Vagina (tissue), 2 donors: ENCODE measurements around the gene ZNF280C. TPM values are rescaled to one million over a fixed set of nuclear protein-coding genes. Genes with fewer than 3 reads are reported as not detected.

Source experiments
- DNase-seq, 2 donors: peaks; one replicate each; pipeline ENCODE4 v3.0.0-alpha.2; 2017; ENCODE audit errors: extremely low spot score in 2 of 2
- H3K27ac ChIP-seq: fragments of 200-600 bp; sonication (generic); one replicate; pipeline ENCODE4 v1.5.1; 2019
- H3K27me3 ChIP-seq: fragments of 200-600 bp; sonication (generic); one replicate; pipeline ENCODE4 v1.5.1; 2019
- H3K36me3 ChIP-seq, 2 donors: fragments of 200-600 bp; sonication (generic); one replicate each; pipeline ENCODE4 v1.5.1; 2017 to 2019
- H3K4me1 ChIP-seq: fragments of 200-600 bp; sonication (generic); one replicate; pipeline ENCODE4 v1.5.1; 2019
- H3K4me3 ChIP-seq, 2 donors: fragments of 200-600 bp; sonication (generic); 1 replicate in 1 of 2; 2 replicates in 1 of 2; pipeline ENCODE4 v1.5.1; 2016 to 2019
- H3K9me3 ChIP-seq: fragments of 200-600 bp; sonication (generic); one replicate; pipeline ENCODE4 v1.5.1; 2019
- POLR2A ChIP-seq, 2 donors: fragments of 450-650 bp; IDR thresholded peaks; one replicate each; pipeline ENCODE4 v1.6.1; 2017; ENCODE audit warnings: antibody characterized with exemption in 2 of 2, mild to moderate bottlenecking in 2 of 2, moderate library complexity in 2 of 2
- POLR2AphosphoS5 ChIP-seq, 2 donors: sonication (generic); formaldehyde crosslinking; IDR thresholded peaks; one replicate each; pipeline ENCODE4 v1.9.0; 2017; ENCODE audit warnings: antibody characterized with exemption in 2 of 2, mild to moderate bottlenecking in 2 of 2, low read depth in 1 of 2; ENCODE audit not compliant: insufficient read depth in 1 of 2
- intact Hi-C: fragments of 100-400 bp; cut with DNase I; formaldehyde crosslinking; loops from one replicate; pipeline ENCODE4 v1.15.1; 2023
- total RNA-seq: library from RNA; depleted of rRNA; stranded (reverse); fragments of >200 nt; gene quantifications from one replicate; pipeline ENCODE4 v1.2.3, GENCODE V29; 2016
- TF ChIP-seq, protein P1 (sequence below), 3 experiments: fragments of 450-650 bp in 2 of 3; fragments of 200-600 bp in 1 of 3; sonication (generic) in 1 of 3; IDR thresholded peaks; one replicate each; pipeline ENCODE4 v1.5.1; 2017 to 2019; ENCODE audit warnings: antibody characterized with exemption in 3 of 3, mild to moderate bottlenecking in 2 of 3, moderate library complexity in 2 of 3

Gene ZNF280C
- total RNA-seq, 1 donor from 2014 or later = 4.2 TPM

DNA sequence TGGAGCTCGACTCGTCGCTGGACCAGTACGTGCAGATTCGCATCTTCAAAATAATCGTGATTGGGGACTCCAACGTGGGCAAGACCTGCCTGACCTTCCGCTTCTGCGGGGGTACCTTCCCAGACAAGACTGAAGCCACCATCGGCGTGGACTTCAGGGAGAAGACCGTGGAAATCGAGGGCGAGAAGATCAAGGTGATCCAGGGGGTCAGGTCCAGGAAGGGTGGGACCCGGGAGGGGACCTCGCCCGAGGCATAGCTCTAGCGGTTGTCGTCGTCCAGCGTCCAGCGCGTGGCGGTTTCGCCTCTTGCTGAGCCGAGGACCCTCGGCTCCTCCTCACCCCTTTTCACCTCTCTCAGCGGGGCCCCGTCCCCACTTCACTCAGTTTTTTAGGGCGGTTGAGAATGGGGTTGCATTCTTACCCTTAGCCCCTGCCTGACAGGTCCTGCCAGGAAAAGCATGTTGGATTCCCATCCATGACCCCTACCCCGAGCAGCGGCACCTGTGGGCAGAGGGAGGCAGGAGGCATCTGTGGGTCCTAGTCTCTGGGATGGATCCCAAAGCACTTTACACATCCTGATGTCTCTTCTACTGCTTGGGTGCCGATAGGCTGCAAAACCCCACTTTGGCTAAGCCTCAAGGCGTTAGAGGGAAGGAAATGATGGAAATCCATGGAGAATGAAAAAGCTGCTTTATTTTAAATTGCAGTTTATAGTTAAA lies 96.4 kb downstream of the ZNF280C start:
- intact Hi-C loops = loop anchor here (5.0 kb wide), 1 partner anchor 50 kb away; no protein-coding TSS in a partner anchor
- H3K4me1 ChIP-seq = peaks cover 19% of the 10 kb centered on the region
- TF ChIP-seq POLR2AphosphoS5 (IDR thresholded peaks at IDR 0.05; ENCODE audit: insufficient read depth in 1 of 2, low read depth in 1 of 2) = no peak
- TF ChIP-seq POLR2A (IDR thresholded peaks at IDR 0.05) = no peak
- TF ChIP-seq, protein P1, sequence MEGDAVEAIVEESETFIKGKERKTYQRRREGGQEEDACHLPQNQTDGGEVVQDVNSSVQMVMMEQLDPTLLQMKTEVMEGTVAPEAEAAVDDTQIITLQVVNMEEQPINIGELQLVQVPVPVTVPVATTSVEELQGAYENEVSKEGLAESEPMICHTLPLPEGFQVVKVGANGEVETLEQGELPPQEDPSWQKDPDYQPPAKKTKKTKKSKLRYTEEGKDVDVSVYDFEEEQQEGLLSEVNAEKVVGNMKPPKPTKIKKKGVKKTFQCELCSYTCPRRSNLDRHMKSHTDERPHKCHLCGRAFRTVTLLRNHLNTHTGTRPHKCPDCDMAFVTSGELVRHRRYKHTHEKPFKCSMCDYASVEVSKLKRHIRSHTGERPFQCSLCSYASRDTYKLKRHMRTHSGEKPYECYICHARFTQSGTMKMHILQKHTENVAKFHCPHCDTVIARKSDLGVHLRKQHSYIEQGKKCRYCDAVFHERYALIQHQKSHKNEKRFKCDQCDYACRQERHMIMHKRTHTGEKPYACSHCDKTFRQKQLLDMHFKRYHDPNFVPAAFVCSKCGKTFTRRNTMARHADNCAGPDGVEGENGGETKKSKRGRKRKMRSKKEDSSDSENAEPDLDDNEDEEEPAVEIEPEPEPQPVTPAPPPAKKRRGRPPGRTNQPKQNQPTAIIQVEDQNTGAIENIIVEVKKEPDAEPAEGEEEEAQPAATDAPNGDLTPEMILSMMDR (IDR thresholded peaks at IDR 0.05) = no peak
- no peaks in the 10 kb centered on the region for H3K9me3 ChIP-seq
- H3K27me3 ChIP-seq = no peaks in the 10 kb centered on the region
- no peaks in the 10 kb centered on the region for H3K36me3 ChIP-seq
- H3K27ac ChIP-seq = peak overlapping the region; percentile 73
- no peak for DNase-seq
- H3K4me3 ChIP-seq = peak overlapping the region; percentile 40 to 53

DNA sequence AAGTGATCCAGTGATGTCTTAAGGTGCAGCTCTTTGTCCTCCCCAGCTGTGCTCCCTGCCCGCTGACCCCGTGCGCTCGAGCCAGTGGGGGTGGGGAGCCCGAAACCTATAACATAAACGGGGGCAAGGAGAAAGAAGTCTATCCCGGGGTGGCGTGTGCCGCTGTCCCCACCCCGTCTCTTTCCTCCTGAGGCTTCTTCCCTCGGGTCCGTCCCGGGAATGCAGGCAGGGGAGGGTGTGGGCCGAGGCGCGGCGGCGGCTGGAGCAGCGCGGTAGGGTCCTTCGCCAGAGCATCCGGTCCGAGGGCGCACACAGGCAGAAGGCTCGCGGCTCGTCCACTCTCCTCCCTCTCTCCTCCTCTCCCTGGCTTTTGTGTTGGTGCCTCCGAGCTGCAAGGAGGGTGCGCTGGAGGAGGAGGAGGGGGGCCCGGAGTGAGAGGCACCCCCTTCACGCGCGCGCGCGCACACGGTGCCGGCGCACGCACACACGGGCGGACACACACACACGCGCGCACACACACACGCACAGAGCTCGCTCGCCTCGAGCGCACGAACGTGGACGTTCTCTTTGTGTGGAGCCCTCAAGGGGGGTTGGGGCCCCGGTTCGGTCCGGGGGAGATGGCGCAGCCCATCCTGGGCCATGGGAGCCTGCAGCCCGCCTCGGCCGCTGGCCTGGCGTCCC lies 97.1 kb downstream of the ZNF280C start, which contains the start of gene RAB33A:
RAB33A (plus strand) TSS at position 517 of the 681 bp plus-strand sequence; CDS start at position 618, 101 bp downstream.
- H3K36me3 ChIP-seq = no peaks in the 10 kb centered on the region
- H3K4me3 ChIP-seq = peak within 1 kb of the TSS; percentile 40 to 53
- intact Hi-C loops = loop anchor here (5.0 kb wide), 1 partner anchor 49 kb away; no protein-coding TSS in a partner anchor
- no peak for DNase-seq
- H3K27me3 ChIP-seq = no peaks in the 10 kb centered on the region
- TF ChIP-seq, protein P1 (IDR thresholded peaks at IDR 0.05) = no peak
- TF ChIP-seq POLR2AphosphoS5 (IDR thresholded peaks at IDR 0.05; ENCODE audit: insufficient read depth in 1 of 2, low read depth in 1 of 2) = no peak
- H3K9me3 ChIP-seq = no peaks in the 10 kb centered on the region
- peaks cover 19% of the 10 kb centered on the region for H3K4me1 ChIP-seq
- peak within 1 kb of the TSS; percentile 73 for H3K27ac ChIP-seq

DNA sequence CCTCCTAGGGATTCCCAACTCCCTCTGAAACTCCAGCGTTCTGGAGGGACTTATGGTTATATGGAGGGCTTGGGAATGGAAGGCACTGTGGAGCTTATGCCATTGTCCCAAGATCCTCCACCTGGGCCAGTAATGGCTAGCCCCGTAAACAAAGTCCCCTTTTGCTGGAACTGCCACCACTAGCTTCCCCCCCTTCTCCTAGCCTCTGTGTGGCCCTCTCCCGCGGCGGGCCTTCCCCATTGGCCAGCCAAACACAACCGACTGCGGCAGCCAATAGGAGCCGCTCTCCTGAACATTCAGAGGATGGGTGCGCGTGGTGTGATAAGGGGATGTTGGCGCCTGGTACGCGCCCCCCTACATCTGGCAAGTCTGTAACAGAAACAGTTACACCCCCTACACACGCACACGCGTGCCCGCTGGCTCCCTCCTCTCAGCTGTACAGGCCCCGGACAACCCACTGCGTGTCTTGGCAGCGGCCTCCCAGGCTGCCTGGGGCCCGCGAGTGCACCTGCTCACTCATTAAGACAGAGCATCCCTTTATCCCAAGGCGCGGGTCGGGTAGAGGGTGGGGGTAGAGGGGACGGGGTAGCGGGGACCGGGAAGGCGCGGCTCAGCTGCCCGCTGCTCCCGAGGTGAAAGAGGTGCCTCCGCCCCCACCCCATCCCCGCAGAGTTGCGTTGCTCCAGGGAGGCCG lies 97.8 kb downstream of the ZNF280C start:
- H3K27me3 ChIP-seq = no peaks in the 10 kb centered on the region
- no peak overlapping the region for H3K27ac ChIP-seq
- H3K36me3 ChIP-seq = no peaks in the 10 kb centered on the region
- peaks cover 19% of the 10 kb centered on the region for H3K4me1 ChIP-seq
- no peak for DNase-seq
- TF ChIP-seq POLR2AphosphoS5 (IDR thresholded peaks at IDR 0.05; ENCODE audit: insufficient read depth in 1 of 2, low read depth in 1 of 2) (no peak), POLR2A (IDR thresholded peaks at IDR 0.05) (no peak)
- TF ChIP-seq, protein P1 (IDR thresholded peaks at IDR 0.05) = no peak
- intact Hi-C loops = loop anchor here (5.0 kb wide), 1 partner anchor 49 kb away; no protein-coding TSS in a partner anchor
- H3K9me3 ChIP-seq = no peaks in the 10 kb centered on the region
- H3K4me3 ChIP-seq = peak overlapping the region; percentile 40 to 53

DNA sequence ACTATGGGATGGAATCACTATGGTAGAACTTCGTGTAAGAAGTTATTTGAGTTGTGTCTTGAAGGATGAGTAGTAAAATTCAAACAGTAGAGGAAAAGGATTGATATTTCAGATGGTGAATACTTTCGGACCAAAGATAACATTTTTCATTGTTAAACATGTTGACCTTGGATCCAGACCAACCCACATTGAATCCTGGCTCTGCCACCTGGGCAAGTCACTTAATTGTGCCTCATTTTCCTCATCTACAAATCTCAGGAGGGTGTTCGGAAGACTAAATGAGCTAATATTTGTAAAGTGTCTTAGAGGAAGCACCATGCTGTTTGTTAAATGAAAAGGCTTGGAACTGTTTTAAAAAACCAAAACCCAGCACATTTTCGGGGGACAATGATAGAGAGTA lies 101.7 kb downstream of the ZNF280C start:
- intact Hi-C loops = no loop called here
- Histone ChIP-seq H3K27me3 (no peaks in the 10 kb centered on the region), H3K4me3 (peak overlapping the region in 1 of 2 donors; percentile 57), H3K4me1 (peaks cover 11% of the 10 kb centered on the region), H3K9me3 (no peaks in the 10 kb centered on the region), H3K36me3 (no peaks in the 10 kb centered on the region), H3K27ac (no peak overlapping the region)
- TF ChIP-seq POLR2AphosphoS5 (IDR thresholded peaks at IDR 0.05; ENCODE audit: insufficient read depth in 1 of 2, low read depth in 1 of 2) (no peak), POLR2A (IDR thresholded peaks at IDR 0.05) (no peak)
- TF ChIP-seq, protein P1 (IDR thresholded peaks at IDR 0.05) = no peak
- DNase-seq = no peak
